Measurements from ENCODE around the gene GFER.

DNA sequence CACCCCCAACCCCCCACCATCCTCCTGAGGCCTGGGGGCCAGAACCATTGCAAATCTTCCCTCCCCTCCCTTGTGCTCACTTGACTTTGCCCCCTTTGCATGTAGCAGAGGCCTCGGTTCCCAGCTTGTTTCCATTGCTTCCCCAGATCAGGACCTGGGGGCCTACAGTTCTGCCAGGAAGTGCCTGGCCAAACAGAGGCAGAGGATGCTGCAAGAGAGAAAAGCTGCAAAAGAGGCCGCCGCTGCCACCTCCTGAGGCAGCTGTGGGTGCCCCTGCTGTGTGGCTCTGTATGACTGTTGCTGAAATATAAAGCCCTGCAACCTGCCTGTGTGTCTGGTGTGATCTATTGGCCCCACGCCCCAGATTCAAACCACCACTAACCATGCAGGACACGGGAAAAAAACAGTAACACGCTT is 22.3 kb upstream of the GFER start:
- TF ChIP-seq CTCF (optimal IDR thresholded peaks at IDR 0.05 in 1 of 3, IDR thresholded peaks at IDR 0.05 in 1 of 3, conservative IDR thresholded peaks at IDR 0.05 in 1 of 3; ENCODE audit: extremely low read depth in 1 of 3, insufficient read depth in 2 of 3, low read length in 3 of 3) (no peak), EZH2 (IDR thresholded peaks at IDR 0.05; ENCODE audit: low read length) (no peak)

Data from keratinocyte (primary cell).